ENCODE data around the gene EXOC3.

GRCh38 chr5:430214-430925, 12.6 kb upstream of the EXOC3 start:
- TF ChIP-seq CTCF (IDR thresholded peaks at IDR 0.05), result no peak
- no peak for TF ChIP-seq POLR2AphosphoS5 (IDR thresholded peaks at IDR 0.05)
- no peak for TF ChIP-seq POLR2A (IDR thresholded peaks at IDR 0.05)
- TF ChIP-seq EP300 (IDR thresholded peaks at IDR 0.05), result no peak

Data from sigmoid colon (tissue), 4 donors.